HT-29 (cell line): ENCODE measurements around the gene NBAS. TPM values are rescaled to one million over a fixed set of nuclear protein-coding genes. Genes with fewer than 3 reads are reported as not detected.

Source experiments
- DNase-seq: peaks from one replicate; pipeline ENCODE4 v3.0.0-alpha.2; 2015; ENCODE audit warnings: low spot score
- total RNA-seq: library from RNA; depleted of rRNA; stranded (reverse); fragments of >200 nt; shearing (Covaris generic); gene quantifications from 2 replicates; pipeline ENCODE4 v1.2.3, GENCODE V29; 2014; rRNA removed

The NBAS gene
- total RNA-seq, 1 experiment from 2014 or later, result 18.0 TPM

- DNase-seq, result no peak
Measured at GRCh38 chr2:15136639-15137038, 424.5 kb downstream of the NBAS start.

- no peak for DNase-seq
Measured at GRCh38 chr2:15134957-15135356, 426.2 kb downstream of the NBAS start.

- DNase-seq, result no peak
Measured at GRCh38 chr2:15133461-15133860, 427.7 kb downstream of the NBAS start.

DNA sequence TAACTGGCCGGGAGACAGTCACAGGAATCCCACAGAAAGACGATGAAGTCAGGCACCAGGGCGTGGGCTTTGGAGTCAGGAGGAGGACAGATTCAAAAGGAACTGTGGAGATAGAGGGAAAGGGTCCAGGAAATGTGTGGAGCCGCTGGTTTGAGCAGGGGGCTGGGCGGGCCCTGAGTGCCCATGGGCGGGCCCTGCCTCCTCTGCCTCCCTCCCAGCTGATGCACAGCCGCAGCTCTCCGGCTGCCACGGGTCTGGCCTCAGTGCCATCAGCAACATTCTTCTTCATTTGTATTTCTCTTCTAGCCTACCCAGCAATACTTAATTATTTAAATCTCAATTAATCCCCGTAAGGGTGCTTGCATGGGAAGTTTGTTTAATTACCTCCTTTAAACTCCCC, 432.3 kb downstream of the NBAS start:
- DNase-seq, result no peak

- no peak for DNase-seq
Measured at GRCh38 chr2:15127876-15128275, 433.3 kb downstream of the NBAS start.

- DNase-seq, result no peak
Measured at GRCh38 chr2:15127301-15127700, 433.8 kb downstream of the NBAS start.

GRCh38 chr2:15126373-15126772, 434.8 kb downstream of the NBAS start:
- no peak for DNase-seq

DNA sequence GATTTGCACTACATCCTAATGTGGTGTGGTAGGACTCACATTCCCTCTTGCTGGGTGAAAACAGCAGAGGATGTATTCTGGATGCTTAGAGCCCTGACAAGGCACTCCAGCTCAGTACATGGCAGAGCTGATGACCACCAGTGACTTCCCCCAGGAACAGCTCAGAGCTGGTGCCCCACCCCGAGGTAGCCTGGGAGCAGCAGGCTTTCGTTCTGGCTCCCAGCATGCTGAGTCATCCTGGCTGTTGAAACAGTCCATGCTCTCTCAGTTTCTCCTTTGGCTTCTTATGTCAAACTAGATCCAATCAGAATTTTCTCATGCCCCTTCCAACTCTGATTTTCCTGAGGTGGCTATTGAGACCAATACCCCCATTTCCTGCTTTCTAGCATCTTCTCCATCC, 438.2 kb downstream of the NBAS start:
- no peak for DNase-seq

GRCh38 chr2:15120631-15121030, 440.5 kb downstream of the NBAS start:
- DNase-seq, result no peak

- no peak for DNase-seq
Measured at GRCh38 chr2:15119722-15120175, 441.4 kb downstream of the NBAS start.

DNA sequence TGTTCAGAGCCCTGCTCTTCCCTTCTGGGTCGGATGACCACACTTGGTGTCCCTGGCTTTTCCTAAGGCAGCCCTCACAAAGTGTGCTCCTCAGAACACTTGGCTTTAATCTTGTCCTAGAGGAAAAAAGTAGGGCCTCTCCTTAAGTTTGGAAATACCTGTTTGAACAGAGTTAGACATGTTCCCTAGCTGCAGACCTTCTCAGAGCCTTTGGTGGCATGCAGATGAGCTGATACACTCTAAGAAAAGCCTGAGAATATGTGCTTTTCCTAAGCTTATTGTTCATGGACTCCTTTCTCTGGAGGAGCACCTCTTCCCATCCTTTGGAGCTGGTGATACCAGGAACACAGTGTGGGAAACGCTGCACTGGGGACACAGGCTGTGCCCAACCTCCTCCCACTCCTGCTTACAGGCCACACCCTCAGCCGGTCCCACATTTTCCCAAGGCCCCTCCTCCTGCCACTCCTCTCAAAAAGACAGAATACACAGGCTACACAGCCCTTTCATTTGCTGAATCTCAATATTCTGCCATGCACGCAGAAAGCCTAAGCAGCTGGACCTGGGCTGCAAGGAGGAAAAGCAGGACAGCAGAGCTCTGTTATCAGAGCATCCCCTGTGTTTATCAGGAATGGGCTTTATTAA, 443.6 kb downstream of the NBAS start:
- no peak for DNase-seq

Other genes starting within 250 kb of the NBAS start
- gene DDX1, start 30.5 kb upstream of the NBAS start, total RNA-seq, result 26.9 and 29.2 TPM in 2 replicates